Smooth muscle cell (in vitro differentiated cells): ENCODE results near the gene CFAP69. TPM values are rescaled to one million over a fixed set of nuclear protein-coding genes. Genes with fewer than 3 reads are reported as not detected.

Experiments
- DNase-seq: peaks from one replicate; lab custom pipeline; 2025; ENCODE audit not compliant: unreplicated experiment; lab: John Stamatoyannopoulos, UW
- H2AFZ ChIP-seq: fragments of 200-600 bp; sonication (generic); 2 replicates; pipeline ENCODE4 v1.6.0; 2016; ENCODE audit warnings: antibody characterized with exemption, low read depth, mild to moderate bottlenecking
- H3F3A ChIP-seq: fragments of 200-600 bp; sonication (generic); 2 replicates; pipeline ENCODE4 v1.6.0; 2017; ENCODE audit warnings: antibody characterized with exemption, low read depth
- H3K27ac ChIP-seq: fragments of 200-600 bp; sonication (generic); 2 replicates; pipeline ENCODE4 v1.5.1; 2016; ENCODE audit warnings: low read depth, mild to moderate bottlenecking
- H3K27me3 ChIP-seq: fragments of 200-600 bp; sonication (generic); 2 replicates; pipeline ENCODE4 v1.6.1; 2016; ENCODE audit warnings: low read depth, mild to moderate bottlenecking
- H3K36me3 ChIP-seq: fragments of 200-600 bp; sonication (generic); 2 replicates; pipeline ENCODE4 v1.5.1; 2016; ENCODE audit warnings: low read depth
- H3K4me1 ChIP-seq: fragments of 200-600 bp; sonication (generic); 2 replicates; pipeline ENCODE4 v1.5.1; 2016; ENCODE audit warnings: low read depth
- H3K4me2 ChIP-seq: fragments of 200-600 bp; sonication (generic); 2 replicates; pipeline ENCODE4 v1.6.0; 2016; ENCODE audit warnings: mild to moderate bottlenecking
- H3K4me3 ChIP-seq: fragments of 200-600 bp; sonication (generic); 2 replicates; pipeline ENCODE4 v1.5.1; 2016; ENCODE audit warnings: mild to moderate bottlenecking
- H3K79me2 ChIP-seq: fragments of 200-600 bp; sonication (generic); 2 replicates; pipeline ENCODE4 v1.6.0; 2016; ENCODE audit warnings: low read depth, mild to moderate bottlenecking
- H3K9ac ChIP-seq: fragments of 200-600 bp; sonication (generic); 2 replicates; pipeline ENCODE4 v1.6.0; 2016; ENCODE audit warnings: low read depth
- H3K9me3 ChIP-seq: fragments of 200-600 bp; sonication (generic); replicated peaks from 2 replicates; pipeline ENCODE4 v1.5.1; 2016; ENCODE audit warnings: low read depth
- H4K20me1 ChIP-seq: fragments of 200-600 bp; sonication (generic); 2 replicates; pipeline ENCODE4 v1.6.0; 2016; ENCODE audit warnings: low read depth
- WGBS: methylation state at CpG from one replicate; pipeline ENCODE4 v1.1.7; 2016; ENCODE audit warnings: low lambda C conversion rate; 5-methylcytosine and 5-hydroxymethylcytosine counted together
- polyA plus RNA-seq: library from polyadenylated mRNA; unstranded; fragments of >200 nt; fragmentation: Nextera tagmentation; extraction: Ambion mirVana; gene quantifications from 2 replicates; pipeline ENCODE4 v1.2.1, GENCODE V29; 2016
- total RNA-seq: library from RNA; depleted of rRNA; stranded (reverse); fragments of >200 nt; gene quantifications from 2 replicates; pipeline ENCODE4 v1.2.3, GENCODE V29; 2014
- TF ChIP-seq, protein P1 (sequence below): fragments of 200-600 bp; sonication (generic); IDR thresholded peaks from 2 replicates; pipeline ENCODE4 v1.5.1; 2017; ENCODE audit warnings: borderline replicate concordance, mild to moderate bottlenecking, antibody characterized with exemption; ENCODE audit not compliant: insufficient read depth, poor library complexity, severe bottlenecking

The CFAP69 gene
- total and polyA plus RNA-seq, 2 experiments from 2014 or later: 0.97 to 8.7 TPM

DNA sequence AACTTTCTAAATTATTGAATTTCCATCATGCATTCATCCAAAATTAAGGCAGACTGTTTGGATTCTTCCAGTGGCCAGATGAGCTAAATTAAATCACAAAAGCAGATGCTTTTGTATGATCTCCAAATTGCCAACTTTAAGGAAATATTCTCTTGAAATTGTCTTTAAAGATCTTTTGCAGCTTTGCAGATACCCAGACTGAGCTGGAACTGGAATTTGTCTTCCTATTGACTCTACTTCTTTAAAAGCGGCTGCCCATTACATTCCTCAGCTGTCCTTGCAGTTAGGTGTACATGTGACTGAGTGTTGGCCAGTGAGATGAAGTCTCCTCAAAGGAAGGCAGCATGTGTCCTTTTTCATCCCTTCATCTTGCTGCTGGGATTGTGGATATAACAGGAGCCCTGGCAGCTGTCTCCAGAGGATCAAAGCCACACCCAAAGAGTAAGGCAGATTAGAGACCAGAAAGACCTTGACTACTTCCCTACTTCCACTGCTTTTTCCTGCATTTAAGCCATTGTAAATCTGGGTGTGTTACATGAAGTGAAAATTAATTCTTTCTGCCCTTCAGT lies 8.2 kb upstream of the CFAP69 start:
- H3K27me3 ChIP-seq: no peaks in the 10 kb centered on the region
- no peak overlapping the region for H3K9ac ChIP-seq
- 89% methylated on average over 1 of the region's 1 CpG for WGBS
- no peak overlapping the region for H3K4me2 ChIP-seq
- H3K79me2 ChIP-seq: no peaks in the 10 kb centered on the region
- H2AFZ ChIP-seq: no peak overlapping the region
- H3F3A ChIP-seq: no peaks in the 10 kb centered on the region
- TF ChIP-seq, protein P1, sequence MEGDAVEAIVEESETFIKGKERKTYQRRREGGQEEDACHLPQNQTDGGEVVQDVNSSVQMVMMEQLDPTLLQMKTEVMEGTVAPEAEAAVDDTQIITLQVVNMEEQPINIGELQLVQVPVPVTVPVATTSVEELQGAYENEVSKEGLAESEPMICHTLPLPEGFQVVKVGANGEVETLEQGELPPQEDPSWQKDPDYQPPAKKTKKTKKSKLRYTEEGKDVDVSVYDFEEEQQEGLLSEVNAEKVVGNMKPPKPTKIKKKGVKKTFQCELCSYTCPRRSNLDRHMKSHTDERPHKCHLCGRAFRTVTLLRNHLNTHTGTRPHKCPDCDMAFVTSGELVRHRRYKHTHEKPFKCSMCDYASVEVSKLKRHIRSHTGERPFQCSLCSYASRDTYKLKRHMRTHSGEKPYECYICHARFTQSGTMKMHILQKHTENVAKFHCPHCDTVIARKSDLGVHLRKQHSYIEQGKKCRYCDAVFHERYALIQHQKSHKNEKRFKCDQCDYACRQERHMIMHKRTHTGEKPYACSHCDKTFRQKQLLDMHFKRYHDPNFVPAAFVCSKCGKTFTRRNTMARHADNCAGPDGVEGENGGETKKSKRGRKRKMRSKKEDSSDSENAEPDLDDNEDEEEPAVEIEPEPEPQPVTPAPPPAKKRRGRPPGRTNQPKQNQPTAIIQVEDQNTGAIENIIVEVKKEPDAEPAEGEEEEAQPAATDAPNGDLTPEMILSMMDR: no peak
- no peak overlapping the region for H3K27ac ChIP-seq
- no peak for DNase-seq
- no peaks in the 10 kb centered on the region for H3K9me3 ChIP-seq
- no peak overlapping the region for H3K4me3 ChIP-seq
- H4K20me1 ChIP-seq: no peaks in the 10 kb centered on the region
- no peaks in the 10 kb centered on the region for H3K36me3 ChIP-seq
- H3K4me1 ChIP-seq: no peaks in the 10 kb centered on the region

DNA sequence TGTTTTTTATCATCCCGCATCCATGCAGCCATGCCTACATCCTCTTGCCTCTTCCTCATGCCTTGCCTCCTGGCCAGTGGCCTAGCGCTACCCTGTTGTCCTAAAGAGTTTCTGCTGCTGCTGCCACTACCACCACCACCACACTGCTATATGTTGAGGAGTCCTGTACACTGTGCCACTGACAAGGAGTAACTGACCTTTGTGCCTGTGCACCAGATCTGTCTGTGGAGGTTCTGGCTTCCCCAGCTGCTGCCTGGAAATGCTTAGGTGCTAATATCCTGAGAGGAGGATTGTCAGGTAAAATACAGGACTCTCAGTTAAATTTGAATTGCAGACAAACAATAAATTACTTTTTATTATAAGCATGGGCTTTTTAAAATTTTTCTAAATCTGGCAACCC lies 7.0 kb upstream of the CFAP69 start:
- 91% methylated on average over 2 of the region's 2 CpGs for WGBS
- Histone ChIP-seq H3K36me3 (no peaks in the 10 kb centered on the region), H3K9ac (no peak overlapping the region), H3K4me3 (no peak overlapping the region), H3K27ac (no peak overlapping the region), H4K20me1 (no peaks in the 10 kb centered on the region), H3F3A (no peaks in the 10 kb centered on the region), H3K9me3 (no peaks in the 10 kb centered on the region), H3K4me2 (no peak overlapping the region), H3K4me1 (no peaks in the 10 kb centered on the region), H3K27me3 (no peaks in the 10 kb centered on the region), H3K79me2 (no peaks in the 10 kb centered on the region), H2AFZ (no peak overlapping the region)
- TF ChIP-seq, protein P1: no peak
- DNase-seq: no peak

DNA sequence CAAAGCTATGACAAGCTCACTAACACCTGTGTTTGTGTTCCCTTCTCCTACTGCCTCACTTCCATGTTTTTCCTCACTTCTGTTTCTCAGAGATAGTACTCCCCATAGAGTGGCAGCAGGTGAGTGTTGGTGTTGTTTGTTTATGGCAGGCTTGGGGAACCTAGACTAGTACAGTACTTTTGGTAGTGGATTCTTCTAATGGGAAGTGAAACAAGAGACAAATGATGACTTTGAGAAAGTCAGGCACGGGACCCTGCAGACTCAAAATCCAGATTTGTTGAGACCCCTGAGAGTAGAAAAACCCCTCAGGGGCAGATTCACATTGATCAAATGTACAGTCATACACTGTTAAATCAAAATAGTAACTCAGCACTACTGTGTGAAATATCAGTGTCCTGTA lies 6.4 kb upstream of the CFAP69 start:
- Histone ChIP-seq H3K4me1 (no peaks in the 10 kb centered on the region), H2AFZ (no peak overlapping the region), H3K36me3 (no peaks in the 10 kb centered on the region), H3K9me3 (no peaks in the 10 kb centered on the region), H3K9ac (no peak overlapping the region), H3K4me3 (no peak overlapping the region), H3K4me2 (no peak overlapping the region), H3K27me3 (no peaks in the 10 kb centered on the region), H3K79me2 (no peaks in the 10 kb centered on the region), H3F3A (no peaks in the 10 kb centered on the region), H4K20me1 (no peaks in the 10 kb centered on the region), H3K27ac (no peak overlapping the region)
- WGBS: 83% methylated on average over 1 of the region's 1 CpG
- TF ChIP-seq, protein P1: no peak
- no peak for DNase-seq

DNA sequence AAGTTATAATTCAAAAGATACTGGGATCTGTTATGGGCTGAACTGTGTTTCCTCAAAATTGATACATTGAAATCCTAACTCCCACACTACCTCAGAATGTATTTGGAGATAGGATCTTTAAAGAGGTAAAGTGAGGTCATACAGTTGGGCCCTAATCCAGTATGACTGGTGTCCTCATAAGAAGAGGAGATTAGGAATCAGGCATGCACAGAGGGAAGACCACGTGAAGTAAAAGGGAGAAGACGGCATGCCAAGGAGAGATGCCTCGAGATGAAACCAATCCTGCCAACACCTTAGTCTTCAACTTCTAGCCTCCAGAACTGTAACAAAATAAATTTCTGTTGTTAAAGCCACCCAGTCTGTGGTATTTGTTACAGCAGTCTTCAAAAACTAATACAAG lies 5.9 kb upstream of the CFAP69 start:
- H3K27ac ChIP-seq: no peak overlapping the region
- H3K4me3 ChIP-seq: no peak overlapping the region
- H3F3A ChIP-seq: no peaks in the 10 kb centered on the region
- H4K20me1 ChIP-seq: no peaks in the 10 kb centered on the region
- H3K4me2 ChIP-seq: no peak overlapping the region
- no peaks in the 10 kb centered on the region for H3K79me2 ChIP-seq
- DNase-seq: no peak
- TF ChIP-seq, protein P1: no peak
- WGBS: 85% methylated on average over 3 of the region's 3 CpGs
- no peaks in the 10 kb centered on the region for H3K4me1 ChIP-seq
- no peaks in the 10 kb centered on the region for H3K36me3 ChIP-seq
- no peak overlapping the region for H2AFZ ChIP-seq
- no peaks in the 10 kb centered on the region for H3K27me3 ChIP-seq
- no peak overlapping the region for H3K9ac ChIP-seq
- no peaks in the 10 kb centered on the region for H3K9me3 ChIP-seq
